H1 (cell line): ENCODE data around the gene ITGB2. TPM values are rescaled to one million over a fixed set of nuclear protein-coding genes. Genes with fewer than 3 reads are reported as not detected.

Experiments
- CTCF ChIA-PET: fragments of 300-600 bp; sonication (Branson Sonifier 250); formaldehyde crosslinking; loops from one replicate; lab custom pipeline; 2021; ENCODE audit not compliant: partially characterized antibody; lab: Charles Lee
- POLR2A ChIA-PET: fragments of 300-600 bp; sonication (Branson Sonifier 250); formaldehyde crosslinking; loops from one replicate; lab custom pipeline; 2021; ENCODE audit warnings: inconsistent platforms; ENCODE audit not compliant: partially characterized antibody; lab: Charles Lee
- DNase-seq, 2 experiments: peaks; one replicate each; pipeline versions ENCODE4 v3.0.0 to v3.0.0-alpha.2; 2010 to 2022; ENCODE audit warnings: low spot score in 2 of 2, low read depth in 1 of 2, mixed read lengths in 1 of 2
- FAIRE-seq: peaks from 2 replicates; lab custom pipeline; 2011; peaks lifted over from hg19 to GRCh38; lab: Jason Lieb, UNC
- H2AFZ ChIP-seq: 2 replicates; pipeline ENCODE4 v1.8.1; 2012; ENCODE audit warnings: low read length, inconsistent platforms
- H2AK5ac ChIP-seq: 2 replicates; pipeline ENCODE4 v1.6.1; 2013; ENCODE audit warnings: low read depth, low read length
- H2BK120ac ChIP-seq: replicated peaks from 2 replicates; pipeline ENCODE3; 2013; ENCODE audit warnings: low read depth, low read length, inconsistent platforms
- H2BK12ac ChIP-seq: 2 replicates; pipeline ENCODE4 v1.6.1; 2013; ENCODE audit warnings: low read depth, low read length
- H2BK15ac ChIP-seq: 2 replicates; pipeline ENCODE4 v1.6.1; 2013; ENCODE audit warnings: low read length
- H2BK20ac ChIP-seq: 2 replicates; pipeline ENCODE4 v1.6.1; 2013; ENCODE audit warnings: low read length
- H2BK5ac ChIP-seq: 2 replicates; pipeline ENCODE4 v1.6.1; 2013; ENCODE audit warnings: low read depth, low read length
- H3K14ac ChIP-seq: 2 replicates; pipeline ENCODE4 v1.6.1; 2013; ENCODE audit warnings: inconsistent platforms; ENCODE audit not compliant: insufficient read length
- H3K18ac ChIP-seq: 2 replicates; pipeline ENCODE4 v1.6.1; 2013; ENCODE audit warnings: low read length; ENCODE audit errors: extremely low read depth
- H3K23ac ChIP-seq: 2 replicates; pipeline ENCODE4 v1.6.1; 2013; ENCODE audit warnings: inconsistent platforms; ENCODE audit not compliant: insufficient read length
- H3K23me2 ChIP-seq: 2 replicates; pipeline ENCODE4 v1.6.1; 2013; ENCODE audit warnings: low read depth, low read length
- H3K27ac ChIP-seq: 2 replicates; pipeline ENCODE4 v1.6.1; 2011; ENCODE audit warnings: low read depth, low read length, inconsistent platforms
- H3K27me3 ChIP-seq, 4 experiments: replicated peaks in 1 of 4; 1 replicate in 1 of 4; 2 replicates in 3 of 4; pipeline versions ENCODE4 v1.6.1 to v1.8.1; 2011 to 2013; ENCODE audit warnings: low read length in 3 of 4, mild to moderate bottlenecking in 3 of 4, inconsistent platforms in 2 of 4, mixed read lengths in 2 of 4, moderate library complexity in 1 of 4; ENCODE audit not compliant: control insufficient read depth in 3 of 4, insufficient read depth in 3 of 4; ENCODE audit errors: extremely low read depth in 1 of 4
- H3K36me3 ChIP-seq, 4 experiments: 2 replicates each; pipeline versions ENCODE4 v1.6.1 to v1.8.1; 2011 to 2013; ENCODE audit warnings: mild to moderate bottlenecking in 4 of 4, low read length in 3 of 4, moderate library complexity in 2 of 4, control low read depth in 1 of 4, inconsistent platforms in 1 of 4; ENCODE audit not compliant: insufficient read depth in 4 of 4, control insufficient read depth in 2 of 4
- H3K4ac ChIP-seq: replicated peaks from 2 replicates; pipeline ENCODE3; 2013; ENCODE audit warnings: low read length, low read depth, mixed read lengths, inconsistent platforms; ENCODE audit not compliant: insufficient read length
- H3K4me1 ChIP-seq, 4 experiments: replicated peaks in 1 of 4; 1 replicate in 1 of 4; 2 replicates in 3 of 4; pipeline versions ENCODE4 v1.6.1 to v1.8.1; 2011 to 2013; ENCODE audit warnings: low read length in 3 of 4, inconsistent platforms in 2 of 4, mixed read lengths in 1 of 4; ENCODE audit not compliant: insufficient read depth in 4 of 4, control insufficient read depth in 3 of 4
- H3K4me2 ChIP-seq, 2 experiments: 2 replicates each; pipeline versions ENCODE4 v1.6.1 to v1.8.1; 2011 to 2013; ENCODE audit warnings: low read depth in 2 of 2, low read length in 2 of 2, control low read depth in 1 of 2, inconsistent platforms in 1 of 2, mild to moderate bottlenecking in 1 of 2; ENCODE audit not compliant: insufficient read depth in 1 of 2
- H3K4me3 ChIP-seq, 4 experiments: fragments of 200-600, 300-600 bp in 1 of 4; sonication (generic), shearing (Covaris generic), sonication (Bioruptor Twin) in 1 of 4; 2 replicates each; pipeline versions ENCODE4 v1.5.1 to v1.8.1; 2011 to 2016; ENCODE audit warnings: low read length in 4 of 4, low read depth in 3 of 4, control low read depth in 2 of 4, inconsistent platforms in 2 of 4, mild to moderate bottlenecking in 2 of 4, mixed read lengths in 1 of 4, moderate library complexity in 1 of 4; ENCODE audit not compliant: insufficient read depth in 2 of 4; ENCODE audit errors: extremely low read depth in 1 of 4
- H3K56ac ChIP-seq: replicated peaks from 2 replicates; pipeline ENCODE3; 2013; ENCODE audit warnings: low read depth, mild to moderate bottlenecking, mixed read lengths, low read length, inconsistent platforms; ENCODE audit not compliant: insufficient read length
- H3K79me1 ChIP-seq: 2 replicates; pipeline ENCODE4 v1.6.1; 2013; ENCODE audit warnings: low read depth, low read length, control low read depth
- H3K79me2 ChIP-seq, 2 experiments: 2 replicates each; pipeline versions ENCODE4 v1.6.1 to v1.8.1; 2012 to 2013; ENCODE audit warnings: low read length in 2 of 2, mild to moderate bottlenecking in 2 of 2, inconsistent platforms in 1 of 2; ENCODE audit not compliant: insufficient read depth in 2 of 2, control insufficient read depth in 1 of 2
- H3K9ac ChIP-seq, 4 experiments: replicated peaks in 1 of 4; 1 replicate in 1 of 4; 2 replicates in 3 of 4; pipeline versions ENCODE4 v1.6.1 to v1.8.1; 2011 to 2013; ENCODE audit warnings: low read depth in 3 of 4, low read length in 3 of 4, control low read depth in 2 of 4, mild to moderate bottlenecking in 2 of 4, moderate library complexity in 2 of 4, inconsistent platforms in 1 of 4; ENCODE audit errors: extremely low read depth in 1 of 4
- H3K9me3 ChIP-seq, 2 experiments: 2 replicates each; pipeline versions ENCODE4 v1.6.1 to v1.8.1; 2012 to 2013; ENCODE audit warnings: mild to moderate bottlenecking in 2 of 2, moderate library complexity in 2 of 2, control low read depth in 1 of 2, inconsistent platforms in 1 of 2, low read depth in 1 of 2, low read length in 1 of 2, mixed read lengths in 1 of 2; ENCODE audit not compliant: insufficient read depth in 2 of 2
- H4K20me1 ChIP-seq, 2 experiments: replicated peaks in 1 of 2; 2 replicates each; pipeline versions ENCODE3 to v1.8.1; 2011 to 2013; ENCODE audit warnings: inconsistent platforms in 2 of 2, low read length in 2 of 2, mild to moderate bottlenecking in 1 of 2; ENCODE audit not compliant: insufficient read depth in 2 of 2, control insufficient read depth in 1 of 2
- H4K5ac ChIP-seq: 2 replicates; pipeline ENCODE4 v1.6.1; 2013; ENCODE audit warnings: low read length, low read depth, mixed read lengths, inconsistent platforms; ENCODE audit not compliant: insufficient read length
- H4K8ac ChIP-seq: 2 replicates; pipeline ENCODE4 v1.8.0; 2013; ENCODE audit warnings: mild to moderate bottlenecking, moderate library complexity, low read length, inconsistent platforms; ENCODE audit not compliant: insufficient read depth; ENCODE audit errors: extremely low read depth
- H4K91ac ChIP-seq: replicated peaks from 2 replicates; pipeline ENCODE3; 2013; ENCODE audit warnings: low read length, mixed read lengths, inconsistent platforms; ENCODE audit not compliant: insufficient read length
- BACH1 ChIP-seq: IDR thresholded peaks from 2 replicates; pipeline ENCODE4 v1.6.1; 2012; ENCODE audit warnings: low read length, improper control_type of control experiment
- FOSL1 ChIP-seq: IDR thresholded peaks from 2 replicates; pipeline ENCODE4 v1.6.1; 2011; ENCODE audit warnings: mild to moderate bottlenecking, low read depth, low read length, moderate library complexity; ENCODE audit not compliant: insufficient read depth
- MAX ChIP-seq: IDR thresholded peaks from 2 replicates; pipeline ENCODE4 v1.6.1; 2012; ENCODE audit warnings: inconsistent platforms
- NANOG ChIP-seq: IDR thresholded peaks from 2 replicates; pipeline ENCODE4 v1.6.1; 2011; ENCODE audit warnings: low read length, low read depth, mild to moderate bottlenecking, inconsistent platforms; ENCODE audit not compliant: insufficient read depth, poor library complexity, severe bottlenecking
- POLR2A ChIP-seq, 2 experiments: IDR thresholded peaks; 1 replicate in 1 of 2; 2 replicates in 1 of 2; pipeline ENCODE4 v1.6.1; 2011; ENCODE audit warnings: low read depth in 2 of 2, low read length in 2 of 2, mild to moderate bottlenecking in 2 of 2; ENCODE audit errors: control extremely low read depth in 1 of 2
- RXRA ChIP-seq: IDR thresholded peaks from 2 replicates; pipeline ENCODE4 v1.6.1; 2011; ENCODE audit warnings: low read depth, mild to moderate bottlenecking, low read length, moderate library complexity; ENCODE audit not compliant: insufficient read depth
- SIN3A ChIP-seq, 2 experiments: IDR thresholded peaks in 1 of 2; conservative IDR thresholded peaks in 1 of 2; 2 replicates each; pipeline ENCODE4 v1.6.1; 2011 to 2012; ENCODE audit warnings: low read length in 2 of 2, improper control_type of control experiment in 1 of 2, low read depth in 1 of 2, mild to moderate bottlenecking in 1 of 2
- SUZ12 ChIP-seq: fragments of 200-600 bp; sonication (generic); IDR thresholded peaks from 2 replicates; pipeline ENCODE4 v1.6.1; 2012; ENCODE audit warnings: mild to moderate bottlenecking, inconsistent platforms, low read length, moderate library complexity, mixed read lengths
- TBP ChIP-seq: IDR thresholded peaks from 2 replicates; pipeline ENCODE4 v1.6.1; 2011; ENCODE audit warnings: low read depth, low read length, improper control_type of control experiment
- ZNF274 ChIP-seq: IDR thresholded peaks from 2 replicates; pipeline ENCODE4 v1.7.0; 2012; ENCODE audit warnings: low read length, borderline replicate concordance; ENCODE audit errors: extremely low read depth
- WGBS, 2 experiments: shearing (Covaris generic) in 1 of 2; methylation state at CpG; one replicate each; pipeline versions ENCODE4 v1.1.6 to v1.1.7; 2013 to 2015; ENCODE audit warnings: low lambda C conversion rate in 2 of 2, mixed read lengths in 2 of 2, inconsistent platforms in 1 of 2, low coverage in 1 of 2, missing lambda C conversion rate in 1 of 2; ENCODE audit not compliant: insufficient replicate concordance in 2 of 2, insufficient coverage in 1 of 2, insufficient read length in 1 of 2; ENCODE audit errors: extremely low coverage in 1 of 2, missing lambda C conversion rate in 1 of 2; 5-methylcytosine and 5-hydroxymethylcytosine counted together
- polyA plus RNA-seq, 7 experiments: library from polyadenylated mRNA; depleted of rRNA in 3 of 7; stranded (reverse) in 5 of 7; unstranded in 2 of 7; fragments of >200 nt in 5 of 7; fragments of 200-250 nt in 2 of 7; gene quantifications; 1 replicate in 5 of 7; 2 replicates in 1 of 7; 4 replicates in 1 of 7; pipeline versions ENCODE4 v1.2.1 to v1.2.3, GENCODE V29; 2011 to 2013; ENCODE audit warnings: missing spikeins in 2 of 7, mixed read lengths in 2 of 7
- total RNA-seq: library from RNA; stranded (reverse); fragmentation: NEBNext Ultra II Directional; extraction: Animal tissue kit (Norgen Biotek cat#: 25700); gene quantifications from 2 replicates; pipeline ENCODE4 v1.2.1, GENCODE V29; 2021
- TF ChIP-seq, protein P1 (sequence below): IDR thresholded peaks from 2 replicates; pipeline ENCODE4 v1.6.1; 2012; ENCODE audit warnings: inconsistent platforms

Gene ITGB2
- total and polyA plus RNA-seq, 2 of the 8 experiments (the other 6 are each of a cell fraction or from before 2014, with no cell fraction given) = 0.24 to 0.63 TPM

GRCh38 chr21:44947111-44947929, 26.6 kb upstream of the ITGB2 start:
- FAIRE-seq = no peak
- H3K4me2 ChIP-seq = no peak overlapping the region
- TF ChIP-seq BACH1 (no peak), NANOG (no peak), MAX (no peak), SIN3A (conservative IDR thresholded peaks at IDR 0.05 in 1 of 2, IDR thresholded peaks at IDR 0.05 in 1 of 2; ENCODE audit: low read depth in 1 of 2, low read length in 2 of 2) (no peak), ZNF274 (no peak), POLR2A (IDR thresholded peaks at IDR 0.05; ENCODE audit: control extremely low read depth in 1 of 2, low read depth in 2 of 2, low read length in 2 of 2) (no peak), SUZ12 (no peak), FOSL1 (no peak), RXRA (no peak), TBP (no peak)
- TF ChIP-seq, protein P1, sequence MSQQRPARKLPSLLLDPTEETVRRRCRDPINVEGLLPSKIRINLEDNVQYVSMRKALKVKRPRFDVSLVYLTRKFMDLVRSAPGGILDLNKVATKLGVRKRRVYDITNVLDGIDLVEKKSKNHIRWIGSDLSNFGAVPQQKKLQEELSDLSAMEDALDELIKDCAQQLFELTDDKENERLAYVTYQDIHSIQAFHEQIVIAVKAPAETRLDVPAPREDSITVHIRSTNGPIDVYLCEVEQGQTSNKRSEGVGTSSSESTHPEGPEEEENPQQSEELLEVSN = no peak

More at GRCh38 chr21:44947111-44947929, 26.6 kb upstream of the ITGB2 start:
- Histone ChIP-seq H3K4me1 (no peaks in the 10 kb centered on the region; a peak in 1 of 7 replicates), H4K20me1 (peaks cover 35 to 54% of the 10 kb centered on the region in 2 experiments), H3K23ac (no peak overlapping the region), H3K27me3 (no peaks in the 10 kb centered on the region), H2BK15ac (no peak overlapping the region), H3K9ac (no peak overlapping the region), H3K14ac (no peak overlapping the region), H3K18ac (no peak overlapping the region), H4K91ac (no peak overlapping the region), H3K9me3 (no peaks in the 10 kb centered on the region), H2BK120ac (no peak overlapping the region), H3K23me2 (no peaks in the 10 kb centered on the region), H2AFZ (no peak overlapping the region), H2BK5ac (no peak overlapping the region), H3K4ac (no peak overlapping the region), H3K36me3 (peaks cover 12 to 25% (median 23%) of the 10 kb centered on the region in 4 experiments; a peak in 7 of 8 replicates), H2BK12ac (no peak overlapping the region), H3K4me3 (no peak overlapping the region), H4K8ac (no peak overlapping the region), H3K27ac (no peak overlapping the region), H3K56ac (no peak overlapping the region), H4K5ac (no peak overlapping the region), H2BK20ac (no peak overlapping the region), H3K79me1 (peaks cover 22% of the 10 kb centered on the region), H3K79me2 (peaks cover 14 to 74% of the 10 kb centered on the region in 2 experiments; a peak in 3 of 4 replicates), H2AK5ac (no peak overlapping the region)
- WGBS, 2 experiments = 87% methylated on average over 22 of the region's 22 CpGs; no CpG with 5 or more reads in 1 of the 2 experiments
- CTCF ChIA-PET = interaction anchor here (0.8 to 9.6 kb wide), 16 partner anchors 10 to 191 kb away, joined by 3 to 101 read pairs (median 4); no protein-coding TSS in a partner anchor
- DNase-seq = no peak
- POLR2A ChIA-PET = interaction anchor here (1.2 to 1.8 kb wide), 2 partner anchors 49 to 74 kb away, joined by 3 to 6 read pairs; partner anchors contain the start of gene PTTG1IP
